SK-N-SH (cell line): ENCODE measurements around the gene TLCD5. TPM values are rescaled to one million over a fixed set of nuclear protein-coding genes. Genes with fewer than 3 reads are reported as not detected.

Experiments used
- CTCF ChIA-PET: fragments of 300-600, 350-600 bp; formaldehyde crosslinking; extraction: SDS; loops from one replicate; lab custom pipeline; 2021; lab: Yijun Ruan, JAX
- POLR2A ChIA-PET: fragments of 350-600 bp; sonication (Branson Sonifier 250); formaldehyde crosslinking; extraction: SDS; loops from one replicate; lab custom pipeline; 2020; ENCODE audit warnings: antibody characterized with exemption, inconsistent platforms; lab: Yijun Ruan, JAX
- DNase-seq: peaks from one replicate; pipeline ENCODE4 v3.0.0; 2012
- H2AFZ ChIP-seq: fragments of 200-600 bp; sonication (generic); 2 replicates; pipeline ENCODE4 v1.8.1; 2016; ENCODE audit warnings: antibody characterized with exemption, mild to moderate bottlenecking, low read depth
- H3F3A ChIP-seq: fragments of 200-600 bp; sonication (generic); replicated peaks from 2 replicates; pipeline ENCODE3; 2016; ENCODE audit warnings: antibody characterized with exemption, mild to moderate bottlenecking; ENCODE audit not compliant: insufficient read depth
- H3K27ac ChIP-seq, 2 experiments: fragments of 200-500 bp in 1 of 2; fragments of 200-600 bp in 1 of 2; sonication (Bioruptor generic) in 1 of 2; sonication (generic), shearing (Covaris generic) in 1 of 2; 2 replicates each; pipeline versions ENCODE4 v1.5.1 to v1.6.1; 2014 to 2016; ENCODE audit warnings: low read depth in 2 of 2, inconsistent platforms in 1 of 2, low read length in 1 of 2, mild to moderate bottlenecking in 1 of 2, mixed read lengths in 1 of 2
- H3K27me3 ChIP-seq: fragments of 200-600 bp; sonication (generic), shearing (Covaris generic); 2 replicates; pipeline ENCODE4 v1.6.1; 2016; ENCODE audit warnings: mixed run types; ENCODE audit not compliant: insufficient read depth
- H3K36me3 ChIP-seq, 2 experiments: fragments of 200-500 bp in 1 of 2; fragments of 200-600 bp in 1 of 2; sonication (Bioruptor generic) in 1 of 2; sonication (generic) in 1 of 2; replicated peaks in 1 of 2; 2 replicates each; pipeline versions ENCODE3 to v1.5.1; 2014 to 2016; ENCODE audit warnings: low read length in 1 of 2, mild to moderate bottlenecking in 1 of 2; ENCODE audit not compliant: insufficient read depth in 2 of 2, control insufficient read depth in 1 of 2
- H3K4me1 ChIP-seq, 2 experiments: fragments of 200-500 bp in 1 of 2; fragments of 200-600 bp in 1 of 2; sonication (Bioruptor generic) in 1 of 2; sonication (generic), shearing (Covaris generic) in 1 of 2; 2 replicates each; pipeline versions ENCODE4 v1.5.1 to v1.6.1; 2014 to 2016; ENCODE audit warnings: low read depth in 1 of 2, low read length in 1 of 2, mixed run types in 1 of 2; ENCODE audit not compliant: insufficient read depth in 2 of 2, control insufficient read depth in 1 of 2
- H3K4me2 ChIP-seq: fragments of 200-600 bp; sonication (generic), shearing (Covaris generic); 2 replicates; pipeline ENCODE4 v1.6.1; 2017; ENCODE audit warnings: mixed run types
- H3K4me3 ChIP-seq, 2 experiments: fragments of 200-500 bp in 1 of 2; fragments of 200-600 bp in 1 of 2; sonication (Bioruptor generic) in 1 of 2; sonication (generic), shearing (Covaris generic) in 1 of 2; 2 replicates each; pipeline versions ENCODE4 v1.5.1 to v1.8.1; 2014 to 2016; ENCODE audit warnings: low read depth in 2 of 2, inconsistent platforms in 1 of 2, low read length in 1 of 2, mild to moderate bottlenecking in 1 of 2, mixed read lengths in 1 of 2, moderate library complexity in 1 of 2
- H3K79me2 ChIP-seq: fragments of 200-600 bp; sonication (generic); 2 replicates; pipeline ENCODE4 v1.8.1; 2017; ENCODE audit warnings: mild to moderate bottlenecking; ENCODE audit not compliant: insufficient read depth
- H3K9ac ChIP-seq: fragments of 200-600 bp; sonication (generic); 2 replicates; pipeline ENCODE4 v1.6.1; 2017; ENCODE audit warnings: mixed run types
- H3K9me2 ChIP-seq: fragments of 200-600 bp; sonication (generic); 2 replicates; pipeline ENCODE4 v1.6.1; 2017; ENCODE audit warnings: mixed run types
- H3K9me3 ChIP-seq: fragments of 200-600 bp; sonication (generic); 2 replicates; pipeline ENCODE4 v1.6.1; 2017; ENCODE audit warnings: mixed run types, mild to moderate bottlenecking, moderate library complexity
- H4K20me1 ChIP-seq: fragments of 200-600 bp; sonication (generic); 2 replicates; pipeline ENCODE4 v1.6.1; 2017; ENCODE audit warnings: mild to moderate bottlenecking, mixed run types; ENCODE audit not compliant: insufficient read depth
- CHD2 ChIP-seq: fragments of 150-350 bp; IDR thresholded peaks from 2 replicates; pipeline ENCODE4 v1.6.1; 2018; ENCODE audit warnings: low read length; ENCODE audit not compliant: partially characterized antibody
- CTCF ChIP-seq: fragments of 200-600 bp; sonication (generic); IDR thresholded peaks from 2 replicates; pipeline ENCODE4 v1.6.1; 2017; ENCODE audit warnings: antibody characterized with exemption, mild to moderate bottlenecking, moderate library complexity
- ELF1 ChIP-seq: IDR thresholded peaks from 2 replicates; pipeline ENCODE4 v1.4.0; 2012
- EP300 ChIP-seq, 2 experiments: IDR thresholded peaks; 2 replicates each; pipeline versions ENCODE4 v1.4.0 to v1.6.1; 2012; ENCODE audit warnings: borderline replicate concordance in 1 of 2, low read depth in 1 of 2, low read length in 1 of 2
- EZH2phosphoT487 ChIP-seq: fragments of 200-600 bp; sonication (generic); IDR thresholded peaks from 2 replicates; pipeline ENCODE4 v1.6.1; 2017; ENCODE audit warnings: low read depth, mixed run types, mild to moderate bottlenecking, antibody characterized with exemption, moderate library complexity, borderline replicate concordance
- FOXJ3 ChIP-seq: sonication (generic); formaldehyde crosslinking; IDR thresholded peaks from 2 replicates; pipeline ENCODE4 v1.5.1; 2020; ENCODE audit warnings: mild to moderate bottlenecking, missing genetic modification reagents
- FOXM1 ChIP-seq: IDR thresholded peaks from 2 replicates; pipeline ENCODE4 v1.4.0; 2012; ENCODE audit warnings: low read depth, mild to moderate bottlenecking
- GATA2 ChIP-seq: sonication (generic); formaldehyde crosslinking; IDR thresholded peaks from 2 replicates; pipeline ENCODE4 v1.5.0; 2020; ENCODE audit warnings: mild to moderate bottlenecking, missing genetic modification reagents
- IRF3 ChIP-seq: fragments of 150-350 bp; IDR thresholded peaks from 2 replicates; pipeline ENCODE4 v1.6.1; 2016; ENCODE audit warnings: mild to moderate bottlenecking, low read depth, low read length
- MEF2A ChIP-seq: IDR thresholded peaks from 2 replicates; pipeline ENCODE4 v1.4.0; 2012; ENCODE audit warnings: low read depth, borderline replicate concordance
- MXI1 ChIP-seq: IDR thresholded peaks from 2 replicates; pipeline ENCODE4 v1.6.1; 2012; ENCODE audit warnings: mild to moderate bottlenecking, low read depth, low read length, improper control_type of control experiment
- PBX3 ChIP-seq: IDR thresholded peaks from 2 replicates; pipeline ENCODE4; 2012
- POLR2AphosphoS5 ChIP-seq: IDR thresholded peaks from 2 replicates; pipeline ENCODE4 v1.6.1; 2012; ENCODE audit warnings: low read depth, low read length
- RAD21 ChIP-seq: IDR thresholded peaks from 2 replicates; pipeline ENCODE4 v1.6.1; 2012; ENCODE audit warnings: mild to moderate bottlenecking, low read length
- RCOR1 ChIP-seq: fragments of 150-350 bp; IDR thresholded peaks from 2 replicates; pipeline ENCODE4 v1.6.1; 2017; ENCODE audit warnings: antibody characterized with exemption, low read length
- RXRA ChIP-seq: IDR thresholded peaks from 2 replicates; pipeline ENCODE4 v1.4.0; 2012; ENCODE audit warnings: low read depth, mild to moderate bottlenecking, borderline replicate concordance
- SIN3A ChIP-seq: IDR thresholded peaks from 2 replicates; pipeline ENCODE4 v1.6.1; 2012; ENCODE audit warnings: low read depth, mild to moderate bottlenecking, low read length, moderate library complexity, borderline replicate concordance
- SMC3 ChIP-seq: IDR thresholded peaks from 2 replicates; pipeline ENCODE4 v1.6.1; 2012; ENCODE audit warnings: low read depth, low read length, improper control_type of control experiment
- TAF1 ChIP-seq: IDR thresholded peaks from 2 replicates; pipeline ENCODE4 v1.6.1; 2012; ENCODE audit warnings: low read depth, mild to moderate bottlenecking, low read length, moderate library complexity, borderline replicate concordance
- TCF12 ChIP-seq: IDR thresholded peaks from 2 replicates; pipeline ENCODE4 v1.4.0; 2012
- YY1 ChIP-seq: IDR thresholded peaks from 2 replicates; pipeline ENCODE4 v1.4.0; 2012; ENCODE audit warnings: low read depth, mild to moderate bottlenecking
- WGBS: methylation state at CpG from one replicate; pipeline ENCODE4 v1.1.6; 2017; ENCODE audit warnings: low lambda C conversion rate; 5-methylcytosine and 5-hydroxymethylcytosine counted together
- polyA plus RNA-seq, 3 experiments: library from polyadenylated mRNA; depleted of rRNA; stranded (reverse); fragments of >200 nt; gene quantifications; 2 replicates each; pipeline ENCODE4 v1.2.3, GENCODE V29; 2012

Gene TLCD5
- polyA plus RNA-seq, 1 of the 3 experiments (the other 2 are of a cell fraction): 12.7 TPM

- no peak for TF ChIP-seq SMC3
- no peak for TF ChIP-seq RCOR1
- TF ChIP-seq RXRA: no peak
- TF ChIP-seq TAF1: no peak
- no peak for TF ChIP-seq MEF2A
- no peak for TF ChIP-seq GATA2
- TF ChIP-seq, all 33 proteins: peak for 0
- no peak for DNase-seq
- ChIA-PET CTCF (interaction anchor here (3.1 kb wide), 1 partner anchor 19 kb away, joined by 15 read pairs; no protein-coding TSS in a partner anchor), POLR2A (no interaction called here)
- H3K27ac ChIP-seq: 0 out of 4 replicates have a peak overlapping the region, but pooled peaks of 1 of the 2 experiments have one; percentile 14
- H4K20me1 ChIP-seq: no peaks in the 10 kb centered on the region
- peaks cover 0 to 39% of the 10 kb centered on the region in 2 experiments; a peak in 2 of 4 replicates for H3K4me1 ChIP-seq
- 85% methylated on average over 7 of the region's 7 CpGs for WGBS
- no peaks in the 10 kb centered on the region for H3K79me2 ChIP-seq
- H3K27me3 ChIP-seq: no peaks in the 10 kb centered on the region
- no peak overlapping the region for H2AFZ ChIP-seq
- no peak overlapping the region for H3K4me2 ChIP-seq
- H3K9ac ChIP-seq: no peak overlapping the region
- H3K36me3 ChIP-seq: no peaks in the 10 kb centered on the region
- no peaks in the 10 kb centered on the region for H3F3A ChIP-seq
- H3K4me3 ChIP-seq: no peak overlapping the region
- H3K9me2 ChIP-seq: no peaks in the 10 kb centered on the region
- no peaks in the 10 kb centered on the region for H3K9me3 ChIP-seq
Observed at GRCh38 chr11:120281143-120281795, 43.8 kb upstream of the TLCD5 start.

- ChIA-PET POLR2A (no interaction called here), CTCF (interaction anchor here (1.1 to 2.4 kb wide), 4 partner anchors 14 to 112 kb away, joined by 4 to 6 read pairs (median 4); no protein-coding TSS in a partner anchor)
- Histone ChIP-seq H3K9me3 (no peaks in the 10 kb centered on the region), H3K9me2 (no peaks in the 10 kb centered on the region), H3K79me2 (no peaks in the 10 kb centered on the region), H3K36me3 (no peaks in the 10 kb centered on the region), H3K27me3 (no peaks in the 10 kb centered on the region), H3K4me2 (no peak overlapping the region), H4K20me1 (no peaks in the 10 kb centered on the region), H3K4me3 (no peak overlapping the region), H3K27ac (no peak overlapping the region), H3K4me1 (peaks cover 0 to 37% of the 10 kb centered on the region in 2 experiments; a peak in 2 of 4 replicates), H3K9ac (no peak overlapping the region), H2AFZ (no peak overlapping the region), H3F3A (no peaks in the 10 kb centered on the region)
- 84% methylated on average over 2 of the region's 2 CpGs for WGBS
- no peak for DNase-seq
- TF ChIP-seq EP300 (IDR thresholded peaks at IDR 0.05; ENCODE audit: borderline replicate concordance in 1 of 2, low read depth in 1 of 2, low read length in 1 of 2): no peak
- TF ChIP-seq SIN3A: no peak
- TF ChIP-seq MXI1: no peak
- TF ChIP-seq IRF3: no peak
- TF ChIP-seq TCF12: no peak
- TF ChIP-seq ELF1: no peak
- no peak for TF ChIP-seq FOXM1
- no peak for TF ChIP-seq YY1
- TF ChIP-seq RAD21: no peak
- TF ChIP-seq TAF1: no peak
- TF ChIP-seq RCOR1: no peak
- no peak for TF ChIP-seq POLR2AphosphoS5
- no peak for TF ChIP-seq PBX3
- TF ChIP-seq CHD2: no peak
- TF ChIP-seq CTCF: no peak
- no peak for TF ChIP-seq EZH2phosphoT487
- no peak for TF ChIP-seq FOXJ3 (CRISPR knock-in tag)
Observed at GRCh38 chr11:120283124-120283523, 42.0 kb upstream of the TLCD5 start.
